ENCODE data around the gene TRIM47. TPM values are rescaled to one million over a fixed set of nuclear protein-coding genes. Genes with fewer than 3 reads are reported as not detected.

TRIM47 gene
- total RNA-seq, 4 donors from 2014 or later, result 33.2 to 62.5 (median 41.5) TPM

DNA sequence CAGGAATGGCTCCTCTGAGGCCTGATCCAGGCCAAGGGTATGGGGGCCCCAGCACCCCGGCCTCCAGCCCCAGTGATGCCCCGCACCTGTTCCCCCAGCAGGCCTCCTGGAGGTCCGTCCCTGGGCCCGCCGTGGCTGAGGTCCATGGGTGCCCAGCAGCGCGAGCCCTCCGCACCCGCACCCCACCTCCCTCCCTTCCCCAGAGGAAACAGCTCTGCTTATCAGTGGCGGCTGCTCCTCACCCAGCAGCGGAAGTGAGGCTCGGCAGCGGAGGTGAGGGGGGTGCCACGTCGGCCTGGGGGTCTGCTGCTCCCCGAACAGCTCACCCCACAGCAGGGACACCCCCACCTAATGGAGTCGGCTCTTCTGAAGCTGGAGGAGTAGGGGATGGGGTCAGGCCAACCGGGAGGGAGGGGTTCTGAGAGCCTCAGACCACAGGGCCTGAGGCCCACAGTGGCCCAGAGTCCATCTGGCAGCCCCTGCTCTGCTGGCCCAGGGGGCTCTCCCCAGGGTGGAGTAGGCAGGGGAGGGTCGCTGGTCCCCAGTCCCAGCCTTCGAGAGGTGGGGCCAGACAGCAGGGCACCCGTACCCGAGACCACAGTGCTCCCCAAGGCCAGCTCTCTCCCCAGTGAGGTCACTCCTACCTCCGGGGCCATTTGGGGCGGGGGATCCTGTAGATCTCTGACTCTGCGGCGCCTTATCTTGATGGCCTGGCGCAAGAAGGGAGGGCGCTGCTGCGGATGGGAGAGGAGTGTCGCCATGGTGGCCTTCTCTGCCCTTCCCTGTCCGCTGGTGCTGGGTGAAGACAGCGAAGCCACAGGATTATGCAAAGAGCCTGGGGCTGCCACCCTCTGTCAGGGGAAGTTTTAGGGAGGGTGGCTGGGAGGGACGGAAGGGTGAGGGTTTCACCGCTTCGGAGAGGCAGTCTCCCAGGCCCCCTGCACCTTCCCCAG is 34.5 kb downstream of the TRIM47 start, which contains the start of gene UNC13D:
TSS of gene UNC13D (minus strand) at position 828 of the 953 bp plus-strand sequence. CDS start at position 761, 67 bp downstream.
- DNase-seq (ENCODE audit: low spot score in 2 of 2), result no peak

DNA sequence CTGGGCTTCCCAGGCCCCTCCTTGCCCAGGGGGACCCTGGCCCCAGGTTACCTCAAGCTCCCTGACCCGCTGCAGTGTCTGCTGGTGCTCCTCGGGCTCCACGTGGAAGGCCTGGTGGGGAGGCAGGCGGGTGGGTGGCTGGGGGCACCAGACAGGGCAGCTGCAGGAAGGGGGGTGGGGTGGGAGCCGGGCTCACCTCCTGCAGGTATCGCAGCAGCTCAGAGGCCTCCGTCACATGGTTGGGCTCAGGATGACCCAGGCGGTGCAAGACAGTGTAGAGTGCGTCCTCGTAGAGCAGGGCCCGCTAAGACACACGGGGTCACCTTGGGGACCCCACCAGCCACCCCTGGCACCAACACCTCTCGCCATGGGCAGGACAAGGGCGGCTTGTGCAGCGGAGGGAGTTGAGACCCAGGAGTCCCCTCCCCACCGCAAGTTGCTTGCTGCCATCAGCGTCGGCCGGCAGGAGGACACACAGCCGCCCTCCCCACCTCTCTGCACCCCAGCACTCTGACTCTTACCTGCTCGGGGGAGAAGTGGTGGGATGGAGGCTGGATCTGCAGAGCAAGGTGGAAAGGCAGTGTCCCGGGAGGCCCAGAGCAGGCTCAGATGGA is 35.3 kb downstream of the TRIM47 start:
- H3K4me3 ChIP-seq (ENCODE audit: low read depth, poor library complexity, severe bottlenecking), result no peak overlapping the region
- TF ChIP-seq, protein P1, sequence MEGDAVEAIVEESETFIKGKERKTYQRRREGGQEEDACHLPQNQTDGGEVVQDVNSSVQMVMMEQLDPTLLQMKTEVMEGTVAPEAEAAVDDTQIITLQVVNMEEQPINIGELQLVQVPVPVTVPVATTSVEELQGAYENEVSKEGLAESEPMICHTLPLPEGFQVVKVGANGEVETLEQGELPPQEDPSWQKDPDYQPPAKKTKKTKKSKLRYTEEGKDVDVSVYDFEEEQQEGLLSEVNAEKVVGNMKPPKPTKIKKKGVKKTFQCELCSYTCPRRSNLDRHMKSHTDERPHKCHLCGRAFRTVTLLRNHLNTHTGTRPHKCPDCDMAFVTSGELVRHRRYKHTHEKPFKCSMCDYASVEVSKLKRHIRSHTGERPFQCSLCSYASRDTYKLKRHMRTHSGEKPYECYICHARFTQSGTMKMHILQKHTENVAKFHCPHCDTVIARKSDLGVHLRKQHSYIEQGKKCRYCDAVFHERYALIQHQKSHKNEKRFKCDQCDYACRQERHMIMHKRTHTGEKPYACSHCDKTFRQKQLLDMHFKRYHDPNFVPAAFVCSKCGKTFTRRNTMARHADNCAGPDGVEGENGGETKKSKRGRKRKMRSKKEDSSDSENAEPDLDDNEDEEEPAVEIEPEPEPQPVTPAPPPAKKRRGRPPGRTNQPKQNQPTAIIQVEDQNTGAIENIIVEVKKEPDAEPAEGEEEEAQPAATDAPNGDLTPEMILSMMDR (IDR thresholded peaks at IDR 0.05), result no peak
- TF ChIP-seq POLR2A (IDR thresholded peaks at IDR 0.05), result no peak
- DNase-seq (ENCODE audit: low spot score in 2 of 2), result no peak
- 80 to 89% methylated on average over 18 to 21 of the region's 22 CpGs for WGBS, 2 donors
- intact Hi-C loops (cut with DNase I; ENCODE audit: low total_unique reads), result loop anchor here (10.0 kb wide), 1 partner anchor 68 kb away; a partner anchor contains a TSS

More for the DNA sequence above, 34.5 kb downstream of the TRIM47 start, which contains the start of gene UNC13D:
- TF ChIP-seq, protein P1 (IDR thresholded peaks at IDR 0.05), result no peak
- TF ChIP-seq POLR2A (IDR thresholded peaks at IDR 0.05), result no peak
- WGBS, 2 donors, result 42 to 71% methylated on average over 29 to 32 of the region's 35 CpGs
- intact Hi-C loops (cut with DNase I; ENCODE audit: low total_unique reads), result loop anchor here (10.0 kb wide), 1 partner anchor 69 kb away; a partner anchor contains a TSS
- H3K4me3 ChIP-seq (ENCODE audit: low read depth, poor library complexity, severe bottlenecking), result no peak within 1 kb of the TSS

DNA sequence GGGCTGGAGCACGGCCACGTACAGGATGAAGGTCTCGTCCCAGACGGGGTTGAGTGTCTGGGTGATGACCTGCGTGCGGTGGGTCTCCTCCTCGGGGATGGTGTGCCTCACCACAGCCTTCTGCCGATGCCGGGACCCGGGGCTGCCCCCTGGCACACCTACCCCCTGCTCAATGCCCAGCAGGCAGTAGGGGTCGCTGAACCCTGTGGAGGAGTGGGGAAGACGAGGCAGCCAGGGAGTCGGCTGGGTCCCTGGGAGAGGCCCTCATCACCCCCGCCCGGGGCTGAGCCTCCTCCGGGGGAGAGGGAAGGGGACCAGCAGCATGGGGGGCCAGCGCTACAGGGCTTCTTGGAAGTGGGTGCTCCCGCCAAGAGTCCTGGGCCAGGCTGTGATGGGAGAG is 36.0 kb downstream of the TRIM47 start:
- no peak overlapping the region for H3K4me3 ChIP-seq (ENCODE audit: low read depth, poor library complexity, severe bottlenecking)
- 86 to 88% methylated on average over 18 of the region's 18 CpGs for WGBS, 2 donors
- intact Hi-C loops (cut with DNase I; ENCODE audit: low total_unique reads), result loop anchor here (10.0 kb wide), 1 partner anchor 68 kb away; a partner anchor contains a TSS

DNA sequence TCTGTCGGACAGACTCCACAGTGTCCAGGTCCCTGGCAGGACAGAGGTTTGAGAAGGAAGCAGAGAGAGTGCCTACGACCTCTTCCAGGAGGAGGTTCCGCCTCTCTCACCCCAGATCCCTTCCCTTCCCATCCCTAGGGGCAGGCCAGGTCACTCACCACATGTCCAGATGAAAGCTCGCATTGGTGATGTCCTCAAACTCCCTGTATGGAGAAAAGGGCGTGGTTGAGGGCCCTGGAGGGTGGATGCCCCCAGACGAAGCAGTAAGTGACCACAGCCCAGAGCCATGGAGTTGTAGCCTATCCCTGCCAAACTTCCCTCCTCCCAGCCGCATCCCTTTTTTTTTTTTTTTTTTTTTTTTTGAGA is 37.6 kb downstream of the TRIM47 start:
- TF ChIP-seq, protein P1 (IDR thresholded peaks at IDR 0.05), result no peak
- no peak for TF ChIP-seq POLR2A (IDR thresholded peaks at IDR 0.05)
- H3K4me3 ChIP-seq (ENCODE audit: low read depth, poor library complexity, severe bottlenecking), result no peak overlapping the region
- WGBS, 2 donors, result 67 to 71% methylated on average over 7 of the region's 7 CpGs
- no peak for DNase-seq (ENCODE audit: low spot score in 2 of 2)
- intact Hi-C loops (cut with DNase I; ENCODE audit: low total_unique reads), result loop anchor here (10.0 kb wide), 1 partner anchor 66 kb away; a partner anchor contains a TSS

More for the DNA sequence above, 36.0 kb downstream of the TRIM47 start:
- DNase-seq (ENCODE audit: low spot score in 2 of 2), result no peak
- TF ChIP-seq, protein P1 (IDR thresholded peaks at IDR 0.05), result no peak

DNA sequence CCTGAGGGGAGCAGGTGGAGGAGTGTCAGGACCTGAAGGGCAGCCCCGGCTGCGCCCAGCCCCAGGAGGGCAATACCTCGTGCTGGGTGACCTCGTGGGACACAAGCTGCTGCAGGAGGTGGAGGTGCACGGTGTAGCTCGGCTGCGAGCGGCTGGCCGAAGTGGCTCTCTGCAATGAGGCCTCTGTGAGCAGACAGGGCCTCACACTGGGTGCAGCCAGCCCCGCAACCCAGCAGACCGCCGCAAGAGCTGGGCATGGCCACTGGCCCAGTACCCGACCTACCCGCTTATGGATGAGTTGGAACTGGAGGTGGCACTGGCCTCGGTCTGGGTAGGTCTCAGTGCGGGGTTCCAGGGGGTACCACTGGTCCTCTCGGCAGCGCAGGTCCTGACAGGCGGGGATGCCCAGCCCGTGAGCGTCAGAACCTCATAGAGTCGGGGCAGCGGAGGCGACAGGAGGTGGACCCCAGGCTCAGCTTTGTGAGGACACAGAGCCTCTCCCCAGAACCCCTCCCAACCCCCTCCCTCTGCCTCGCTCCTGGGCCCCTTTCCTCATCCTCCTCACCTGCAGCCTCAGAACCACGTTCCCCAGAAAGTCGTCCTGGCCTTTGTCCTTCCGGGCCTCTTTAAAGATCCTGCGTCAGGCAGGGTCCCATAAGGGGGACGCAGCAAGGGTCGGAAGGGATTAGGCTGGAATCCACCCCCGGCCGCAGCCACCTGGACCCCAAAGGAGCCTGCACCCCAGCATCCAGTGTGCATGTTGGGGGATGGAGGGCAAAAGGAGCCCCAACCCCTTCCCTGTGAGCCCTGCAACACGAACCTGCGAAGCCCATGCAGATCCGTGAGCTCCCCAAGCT is 38.2 kb downstream of the TRIM47 start:
- H3K4me3 ChIP-seq (ENCODE audit: low read depth, poor library complexity, severe bottlenecking), result no peak overlapping the region
- no peak for DNase-seq (ENCODE audit: low spot score in 2 of 2)
- 87% methylated on average over 20 to 25 of the region's 36 CpGs for WGBS, 2 donors
- TF ChIP-seq, protein P1 (IDR thresholded peaks at IDR 0.05), result no peak
- TF ChIP-seq POLR2A (IDR thresholded peaks at IDR 0.05), result no peak
- intact Hi-C loops (cut with DNase I; ENCODE audit: low total_unique reads), result loop anchor here (10.0 kb wide), 1 partner anchor 65 kb away; a partner anchor contains a TSS

Data from lower leg skin (tissue), 4 donors.